LNCAP (cell line): ENCODE measurements around the gene FOXN1.

ENCODE experiments used
- CTCF ChIP-seq: fragments of 450-650 bp; IDR thresholded peaks from 2 replicates; pipeline ENCODE4 v1.5.1; 2017; ENCODE audit warnings: mild to moderate bottlenecking

The FOXN1 gene

GRCh38 chr17:28519236-28519635 lies 13.1 kb downstream of the FOXN1 start:
- no peak for TF ChIP-seq CTCF

- TF ChIP-seq CTCF = no peak
Observed at GRCh38 chr17:28520687-28521086, 14.5 kb downstream of the FOXN1 start.

GRCh38 chr17:28521311-28522085 lies 15.3 kb downstream of the FOXN1 start:
- TF ChIP-seq CTCF = no peak

GRCh38 chr17:28523186-28523585 lies 17.0 kb downstream of the FOXN1 start:
- TF ChIP-seq CTCF = no peak

GRCh38 chr17:28523876-28524275 lies 17.7 kb downstream of the FOXN1 start:
- no peak for TF ChIP-seq CTCF

- TF ChIP-seq CTCF = no peak
Observed at GRCh38 chr17:28524476-28525424, 18.6 kb downstream of the FOXN1 start.

GRCh38 chr17:28526381-28526780 lies 20.2 kb downstream of the FOXN1 start:
- TF ChIP-seq CTCF = no peak
